SKM-1 treated with dmso at 0.1 percent for 144 hours (cell line): ENCODE results near the gene ASIC3.
"Not testable (repeated sequence)": the region's sequence is repeated elsewhere in the genome, so short reads cannot be mapped to it uniquely, and the experiment has no call there.

Source experiments
- DNase-seq: peaks from one replicate; lab custom pipeline; 2025; ENCODE audit not compliant: unreplicated experiment; lab: John Stamatoyannopoulos, UW

ASIC3 gene

GRCh38 chr7:151047976-151048815 lies at the start of gene ASIC3:
Gene ASIC3, plus strand, starts transcription at chr7:151048531. Its CDS starts 355 bp downstream, at chr7:151048886.
- DNase-seq = no peak

GRCh38 chr7:150999001-150999400 lies 49.3 kb upstream of the ASIC3 start:
- DNase-seq = no peak

- no peak for DNase-seq
Observed at GRCh38 chr7:150999497-151000230, 48.7 kb upstream of the ASIC3 start.

- DNase-seq = no peak
Observed at GRCh38 chr7:151000897-151001495, 47.3 kb upstream of the ASIC3 start.

GRCh38 chr7:151001546-151001945 lies 46.8 kb upstream of the ASIC3 start:
- no peak for DNase-seq

- DNase-seq = no peak
Observed at GRCh38 chr7:151003572-151003971, 44.8 kb upstream of the ASIC3 start.

GRCh38 chr7:151005566-151005965 lies 42.8 kb upstream of the ASIC3 start:
- no peak for DNase-seq

GRCh38 chr7:151006590-151007300 lies 41.6 kb upstream of the ASIC3 start:
- no peak for DNase-seq

- DNase-seq = no peak
Observed at GRCh38 chr7:151007469-151007898, 40.8 kb upstream of the ASIC3 start.

GRCh38 chr7:151008143-151008510 lies 40.2 kb upstream of the ASIC3 start:
- no peak for DNase-seq

GRCh38 chr7:151008511-151009323 lies 39.6 kb upstream of the ASIC3 start:
- DNase-seq = no peak

- no peak for DNase-seq
Observed at GRCh38 chr7:151009327-151010036, 38.8 kb upstream of the ASIC3 start.

- no peak for DNase-seq
Observed at GRCh38 chr7:151010037-151010306, 38.4 kb upstream of the ASIC3 start.

GRCh38 chr7:151010307-151011096 lies 37.8 kb upstream of the ASIC3 start:
- no peak for DNase-seq

GRCh38 chr7:151011097-151011409 lies 37.3 kb upstream of the ASIC3 start:
- DNase-seq = no peak

GRCh38 chr7:151011616-151012015 lies 36.7 kb upstream of the ASIC3 start:
- DNase-seq = not testable (repeated sequence)

- DNase-seq = no peak
Observed at GRCh38 chr7:151012031-151012692, 36.2 kb upstream of the ASIC3 start.

GRCh38 chr7:151012911-151013347 lies 35.4 kb upstream of the ASIC3 start:
- DNase-seq = no peak

- DNase-seq = no peak
Observed at GRCh38 chr7:151013356-151013732, 35.0 kb upstream of the ASIC3 start.
